MCF 10A (cell line): ENCODE measurements around the gene RDH12. TPM values are rescaled to one million over a fixed set of nuclear protein-coding genes. Genes with fewer than 3 reads are reported as not detected.

Experiments used
- BruUV-seq: library from RNA; stranded (reverse); fragments of 400-500 nt; replicated peaks from 2 replicates; lab custom pipeline; 2021; lab: Mats Ljungman, UMichigan
- CTCF ChIA-PET: fragments of 300-600 bp; sonication (Branson Sonifier 250); formaldehyde crosslinking; extraction: SDS; loops from one replicate; lab custom pipeline; 2021; ENCODE audit warnings: antibody characterized with exemption, inconsistent platforms; lab: Yijun Ruan, JAX
- POLR2A ChIA-PET: fragments of 300-600, 350-650 bp; sonication (Branson Sonifier 250); formaldehyde crosslinking; extraction: SDS; loops from one replicate; lab custom pipeline; 2020; ENCODE audit warnings: antibody characterized with exemption, inconsistent platforms; lab: Yijun Ruan, JAX
- DNase-seq: peaks from one replicate; pipeline ENCODE4 v3.0.0-alpha.2; 2018; ENCODE audit not compliant: unreplicated experiment
- H3K27ac Mint-ChIP-seq: one replicate; pipeline ENCODE4 v1.8.0; 2022; ENCODE audit warnings: mild to moderate bottlenecking, low read depth, mixed read lengths; ENCODE audit not compliant: unreplicated experiment
- H3K27me3 Mint-ChIP-seq: one replicate; pipeline ENCODE4 v1.8.0; 2022; ENCODE audit warnings: mixed read lengths; ENCODE audit not compliant: insufficient read depth, unreplicated experiment
- H3K36me3 Mint-ChIP-seq: one replicate; pipeline ENCODE4 v1.8.0; 2022; ENCODE audit warnings: mild to moderate bottlenecking, moderate library complexity, mixed read lengths; ENCODE audit not compliant: insufficient read depth, unreplicated experiment
- H3K4me1 Mint-ChIP-seq: one replicate; pipeline ENCODE4 v1.8.0; 2022; ENCODE audit warnings: mixed read lengths; ENCODE audit not compliant: insufficient read depth, unreplicated experiment
- H3K4me3 Mint-ChIP-seq: one replicate; pipeline ENCODE4 v1.8.0; 2022; ENCODE audit warnings: mild to moderate bottlenecking, moderate library complexity, mixed read lengths; ENCODE audit not compliant: unreplicated experiment
- H3K9me3 Mint-ChIP-seq: one replicate; pipeline ENCODE4 v1.8.0; 2022; ENCODE audit warnings: mixed read lengths; ENCODE audit not compliant: unreplicated experiment
- CTCF ChIP-seq: fragments of 200-600 bp; IDR thresholded peaks from one replicate; pipeline ENCODE4 v1.8.0; 2022; ENCODE audit warnings: antibody characterized with exemption, mild to moderate bottlenecking; ENCODE audit not compliant: unreplicated experiment
- intact Hi-C: fragments of 100-400 bp; cut with micrococcal nuclease; formaldehyde crosslinking; loops from 2 replicates; pipeline ENCODE4 v1.14.1; 2022
- total RNA-seq: library from RNA; stranded (reverse); gene quantifications from 2 replicates; pipeline ENCODE4 v1.2.3, GENCODE V29; 2022

Gene RDH12
- total RNA-seq, 1 experiment from 2014 or later, result not detected

- no peak for TF ChIP-seq CTCF
- no peaks in the 10 kb centered on the region for H3K27me3 Mint-ChIP-seq
- no peak for DNase-seq
- H3K36me3 Mint-ChIP-seq, result peaks cover 54% of the 10 kb centered on the region
- intact Hi-C loops, result no loop called here
- H3K4me3 Mint-ChIP-seq, result no peak overlapping the region
- CTCF ChIA-PET, result no interaction called here
- H3K27ac Mint-ChIP-seq, result no peak overlapping the region
- no TSS peak for BruUV-seq
- no peaks in the 10 kb centered on the region for H3K9me3 Mint-ChIP-seq
- POLR2A ChIA-PET, result interaction anchor here (0.6 kb wide), 1 partner anchor 11 kb away, joined by 3 read pairs; no protein-coding TSS in a partner anchor
- no peaks in the 10 kb centered on the region for H3K4me1 Mint-ChIP-seq
These were observed 54.8 kb downstream of the RDH12 start for GRCh38 chr14:67756496-67756895.

GRCh38 chr14:67757175-67757574 is 55.5 kb downstream of the RDH12 start:
- no TSS peak for BruUV-seq
- no peak overlapping the region for H3K4me3 Mint-ChIP-seq
- POLR2A ChIA-PET, result no interaction called here
- H3K27me3 Mint-ChIP-seq, result no peaks in the 10 kb centered on the region
- H3K4me1 Mint-ChIP-seq, result no peaks in the 10 kb centered on the region
- peaks cover 55% of the 10 kb centered on the region for H3K36me3 Mint-ChIP-seq
- no peak for DNase-seq
- intact Hi-C loops, result no loop called here
- CTCF ChIA-PET, result no interaction called here
- H3K9me3 Mint-ChIP-seq, result no peaks in the 10 kb centered on the region
- no peak for TF ChIP-seq CTCF
- H3K27ac Mint-ChIP-seq, result no peak overlapping the region

GRCh38 chr14:67759916-67760315 is 58.2 kb downstream of the RDH12 start:
- Mint-ChIP-seq H3K36me3 (peaks cover 50% of the 10 kb centered on the region), H3K27ac (no peak overlapping the region), H3K9me3 (no peaks in the 10 kb centered on the region), H3K4me1 (no peaks in the 10 kb centered on the region), H3K4me3 (no peak overlapping the region), H3K27me3 (no peaks in the 10 kb centered on the region)
- POLR2A ChIA-PET, result interaction anchor here (0.6 kb wide), 1 partner anchor 50 kb away, joined by 3 read pairs; no protein-coding TSS in a partner anchor
- BruUV-seq, result no TSS peak
- TF ChIP-seq CTCF, result no peak
- DNase-seq, result no peak
- intact Hi-C loops, result no loop called here
- CTCF ChIA-PET, result interaction anchor here (0.7 to 1.5 kb wide), 3 partner anchors 11 to 332 kb away, joined by 3 to 4 read pairs (median 4); no protein-coding TSS in a partner anchor

- peaks cover 47% of the 10 kb centered on the region for H3K36me3 Mint-ChIP-seq
- no TSS peak for BruUV-seq
- DNase-seq, result no peak
- H3K27ac Mint-ChIP-seq, result no peak overlapping the region
- no peaks in the 10 kb centered on the region for H3K27me3 Mint-ChIP-seq
- POLR2A ChIA-PET, result no interaction called here
- no peaks in the 10 kb centered on the region for H3K4me1 Mint-ChIP-seq
- CTCF ChIA-PET, result interaction anchor here (0.6 kb wide), 1 partner anchor 225 kb away, joined by 4 read pairs; no protein-coding TSS in a partner anchor
- intact Hi-C loops, result no loop called here
- H3K9me3 Mint-ChIP-seq, result no peaks in the 10 kb centered on the region
- TF ChIP-seq CTCF, result no peak
- no peak overlapping the region for H3K4me3 Mint-ChIP-seq
These were observed 60.4 kb downstream of the RDH12 start for GRCh38 chr14:67762051-67762450.
